Esophagus squamous epithelium (tissue), 4 donors: ENCODE results near the gene IFT27.

Source experiments
- CTCF ChIP-seq, 6 experiments: fragments of 450-650 bp in 4 of 6; fragments of 200-600 bp in 2 of 6; sonication (generic) in 2 of 6; IDR thresholded peaks; one replicate each; pipeline ENCODE4 v1.5.1; 2016 to 2019; ENCODE audit warnings: antibody characterized with exemption in 6 of 6, mild to moderate bottlenecking in 4 of 6, moderate library complexity in 4 of 6
- POLR2A ChIP-seq, 4 donors: fragments of 450-650 bp; IDR thresholded peaks; one replicate each; pipeline ENCODE4 v1.6.1; 2017; ENCODE audit warnings: antibody characterized with exemption in 4 of 4, mild to moderate bottlenecking in 4 of 4, moderate library complexity in 3 of 4

- TF ChIP-seq CTCF (IDR thresholded peaks at IDR 0.05) (no peak), POLR2A (IDR thresholded peaks at IDR 0.05) (no peak)
Observed at GRCh38 chr22:36765943-36766450, 9.9 kb downstream of the IFT27 start.
